ENCODE results near the gene DMWD.

DNA sequence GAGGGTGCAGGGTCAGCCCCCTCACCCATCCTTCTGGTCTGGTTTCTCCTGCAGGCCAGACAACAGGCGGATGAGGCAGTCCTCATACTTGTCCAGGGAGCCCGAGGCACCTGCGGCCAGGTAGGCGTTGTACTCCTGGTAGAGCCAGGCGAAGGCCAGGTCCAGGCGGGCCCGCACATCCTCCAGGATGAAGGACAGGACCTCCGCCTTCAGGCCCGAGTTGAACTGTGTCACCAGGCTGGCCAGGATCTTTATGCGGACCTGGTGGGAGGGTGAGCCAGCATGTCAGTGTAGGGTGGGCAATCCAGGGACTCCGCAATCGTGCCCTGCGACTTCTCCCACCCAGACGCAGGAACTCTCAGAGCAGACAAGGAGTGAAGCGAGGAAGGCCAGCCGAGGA, 36.3 kb upstream of the DMWD start:
- TF ChIP-seq CTCF (conservative IDR thresholded peaks at IDR 0.05; ENCODE audit: low read depth, low read length) = no peak
- no peak for TF ChIP-seq EZH2 (IDR thresholded peaks at IDR 0.05; ENCODE audit: low read length, unreplicated experiment)
